HG03342 (cell line): Measurements from ENCODE around the gene RCCD1.
"Not testable (repeated sequence)": the region's sequence is repeated elsewhere in the genome, so short reads cannot be mapped to it uniquely, and the experiment has no call there.

Source experiments
- ATAC-seq: cut with Tn5 transposase; IDR thresholded peaks from one replicate; pipeline ENCODE4 v1.9.1; 2021; ENCODE audit warnings: mild to moderate bottlenecking, moderate library complexity; ENCODE audit not compliant: unreplicated experiment

Gene RCCD1

GRCh38 chr15:90917569-90917968 lies 37.1 kb upstream of the RCCD1 start:
- ATAC-seq = no peak

- ATAC-seq = no peak
Measured at GRCh38 chr15:90918034-90918788, 36.5 kb upstream of the RCCD1 start.

- ATAC-seq = no peak
Measured at GRCh38 chr15:90918835-90919234, 35.8 kb upstream of the RCCD1 start.

GRCh38 chr15:90921887-90922286 lies 32.8 kb upstream of the RCCD1 start:
- ATAC-seq = no peak

- ATAC-seq = peak; percentile 65
Measured at GRCh38 chr15:90922712-90923322, 31.9 kb upstream of the RCCD1 start.

GRCh38 chr15:90924375-90924774 lies 30.3 kb upstream of the RCCD1 start:
- peak; percentile 82 for ATAC-seq

- ATAC-seq = not testable (repeated sequence)
Measured at GRCh38 chr15:90926766-90927165, 27.9 kb upstream of the RCCD1 start.

- not testable (repeated sequence) for ATAC-seq
Measured at GRCh38 chr15:90928106-90928505, 26.6 kb upstream of the RCCD1 start.

GRCh38 chr15:90929246-90930019 lies 25.3 kb upstream of the RCCD1 start:
- no peak for ATAC-seq

- no peak for ATAC-seq
Measured at GRCh38 chr15:90930861-90931574, 23.7 kb upstream of the RCCD1 start.

GRCh38 chr15:90931575-90931827 lies 23.2 kb upstream of the RCCD1 start:
- ATAC-seq = no peak

GRCh38 chr15:90931828-90932659 lies 22.6 kb upstream of the RCCD1 start, which contains the start of gene HDDC3:
HDDC3 (minus strand) TSS chr15:90932549; CDS start chr15:90932540, 9 bp downstream.
- ATAC-seq = peak; percentile 46

GRCh38 chr15:90932660-90932991 lies 22.1 kb upstream of the RCCD1 start:
- no peak for ATAC-seq

GRCh38 chr15:90933301-90933700 lies 21.4 kb upstream of the RCCD1 start:
- no peak for ATAC-seq

- peak; percentile 31 for ATAC-seq
Measured at GRCh38 chr15:90934256-90934948, 20.3 kb upstream of the RCCD1 start.

- ATAC-seq = peak; percentile 57
Measured at GRCh38 chr15:90934949-90935751, 19.5 kb upstream of the RCCD1 start, which contains the start of gene UNC45A. UNC45A (plus strand) TSS chr15:90935285; CDS start chr15:90935325, 40 bp downstream.

GRCh38 chr15:90936823-90937222 lies 17.9 kb upstream of the RCCD1 start:
- no peak for ATAC-seq

- ATAC-seq = no peak
Measured at GRCh38 chr15:90938261-90938660, 16.4 kb upstream of the RCCD1 start.

GRCh38 chr15:90939756-90940155 lies 14.9 kb upstream of the RCCD1 start:
- ATAC-seq = no peak
